Cortex of kidney (tissue), 1 donor: ENCODE data around the gene TIMP1.

Experiments used
- DNase-seq: peaks from one replicate; lab custom pipeline; 2025; lab: John Stamatoyannopoulos, UW

TIMP1 gene

GRCh38 chrX:47573341-47574075 is 8.7 kb upstream of the TIMP1 start:
- no peak for DNase-seq

GRCh38 chrX:47574076-47574546 is 8.1 kb upstream of the TIMP1 start:
- DNase-seq: no peak

GRCh38 chrX:47574547-47575301 is 7.5 kb upstream of the TIMP1 start:
- no peak for DNase-seq

- DNase-seq: no peak
Observed at GRCh38 chrX:47576021-47576898, 6.0 kb upstream of the TIMP1 start.

- no peak for DNase-seq
Observed at GRCh38 chrX:47577424-47577823, 4.8 kb upstream of the TIMP1 start.

GRCh38 chrX:47577901-47578300 is 4.3 kb upstream of the TIMP1 start:
- no peak for DNase-seq

GRCh38 chrX:47578692-47579091 is 3.5 kb upstream of the TIMP1 start:
- DNase-seq: no peak

GRCh38 chrX:47579537-47579936 is 2.7 kb upstream of the TIMP1 start:
- DNase-seq: no peak

- no peak for DNase-seq
Observed at GRCh38 chrX:47583240-47583861, 1.1 kb downstream of the TIMP1 start.

GRCh38 chrX:47584714-47585113 is 2.5 kb downstream of the TIMP1 start:
- no peak for DNase-seq

- no peak for DNase-seq
Observed at GRCh38 chrX:47585273-47585672, 3.0 kb downstream of the TIMP1 start.

- no peak for DNase-seq
Observed at GRCh38 chrX:47586043-47586787, 4.0 kb downstream of the TIMP1 start.

GRCh38 chrX:47587091-47587891 is 5.1 kb downstream of the TIMP1 start:
- no peak for DNase-seq

GRCh38 chrX:47587906-47588735 is 5.9 kb downstream of the TIMP1 start:
- DNase-seq: no peak

- DNase-seq: no peak
Observed at GRCh38 chrX:47590984-47591383, 8.7 kb downstream of the TIMP1 start.

GRCh38 chrX:47593522-47593921 is 11.3 kb downstream of the TIMP1 start:
- DNase-seq: no peak

- DNase-seq: no peak
Observed at GRCh38 chrX:47595716-47596251, 13.5 kb downstream of the TIMP1 start.

GRCh38 chrX:47596256-47596655 is 14.0 kb downstream of the TIMP1 start:
- no peak for DNase-seq

- DNase-seq: no peak
Observed at GRCh38 chrX:47597222-47597621, 15.0 kb downstream of the TIMP1 start.
